Measurements from ENCODE around the gene PCBP3.

PCBP3 gene

DNA sequence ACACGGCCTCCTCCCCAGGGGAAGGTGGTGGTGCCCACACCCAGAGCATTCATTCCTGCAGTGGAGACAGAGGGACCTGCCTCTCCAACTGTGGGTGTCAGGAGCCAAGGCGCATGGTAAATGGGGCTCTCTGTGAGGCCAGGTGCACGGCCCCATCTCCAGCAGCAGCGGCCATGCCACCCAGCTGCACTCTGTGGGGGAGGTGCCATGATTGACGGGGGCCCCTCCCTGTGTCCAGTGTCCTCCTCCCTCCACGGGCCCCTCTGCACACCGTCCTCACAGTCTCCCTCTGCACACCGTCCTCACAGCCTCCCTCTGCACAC, 254.5 kb downstream of the PCBP3 start:
- no peak for DNase-seq

DNA sequence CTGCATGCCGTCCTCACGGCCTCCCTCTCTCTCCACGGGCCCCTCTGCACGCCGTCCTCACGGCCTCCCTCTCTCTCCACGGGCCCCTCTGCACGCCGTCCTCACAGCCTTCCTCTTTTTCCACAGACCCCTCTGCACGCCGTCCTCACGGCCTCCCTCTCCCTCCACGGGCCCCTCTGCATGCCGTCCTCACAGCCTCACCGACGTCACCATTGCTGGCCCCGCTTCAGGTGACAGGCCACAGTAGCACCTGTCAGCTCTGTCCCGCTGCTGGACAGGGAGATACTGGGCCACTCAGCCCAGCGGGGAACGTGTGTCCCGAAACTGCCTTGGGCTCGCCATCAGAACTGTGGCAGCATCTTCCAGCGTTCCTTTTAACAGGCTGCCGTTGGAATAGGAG, 255.3 kb downstream of the PCBP3 start:
- DNase-seq, result no peak

DNA sequence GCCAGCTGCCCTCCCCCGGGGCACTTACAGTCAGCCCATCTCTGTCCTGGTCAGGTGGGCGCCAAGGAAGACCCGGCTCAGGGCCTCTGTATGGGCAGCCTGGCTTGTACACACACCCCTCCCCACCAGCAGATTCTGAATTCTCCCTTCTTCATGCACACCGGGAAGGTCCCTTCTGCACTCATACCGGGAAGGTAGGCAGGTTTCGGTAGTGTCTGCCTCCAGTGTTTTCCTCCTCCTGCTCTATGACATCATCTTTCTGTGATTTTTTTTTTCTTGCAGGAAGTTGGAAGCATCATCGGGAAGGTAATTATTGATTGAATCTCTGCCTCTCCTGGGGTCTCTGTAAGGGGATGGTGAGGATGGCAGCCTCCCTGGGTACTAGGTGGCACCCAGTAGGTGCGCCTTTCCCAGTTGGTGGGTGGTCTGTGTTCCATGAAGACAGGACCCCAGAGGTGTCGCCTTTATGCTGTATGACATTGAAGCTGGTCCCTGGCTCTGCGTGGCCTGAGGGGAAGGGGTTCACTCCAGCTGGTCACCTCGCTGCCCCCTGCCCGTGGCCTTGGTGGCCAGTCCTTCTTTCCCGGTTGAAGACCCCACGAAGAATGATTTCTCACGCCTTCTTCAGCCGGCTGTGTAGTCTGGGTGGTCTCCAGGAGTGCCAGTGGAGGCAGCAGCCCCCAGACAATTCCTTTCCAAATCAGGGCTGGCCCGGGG, 255.9 kb downstream of the PCBP3 start:
- no peak for DNase-seq

DNA sequence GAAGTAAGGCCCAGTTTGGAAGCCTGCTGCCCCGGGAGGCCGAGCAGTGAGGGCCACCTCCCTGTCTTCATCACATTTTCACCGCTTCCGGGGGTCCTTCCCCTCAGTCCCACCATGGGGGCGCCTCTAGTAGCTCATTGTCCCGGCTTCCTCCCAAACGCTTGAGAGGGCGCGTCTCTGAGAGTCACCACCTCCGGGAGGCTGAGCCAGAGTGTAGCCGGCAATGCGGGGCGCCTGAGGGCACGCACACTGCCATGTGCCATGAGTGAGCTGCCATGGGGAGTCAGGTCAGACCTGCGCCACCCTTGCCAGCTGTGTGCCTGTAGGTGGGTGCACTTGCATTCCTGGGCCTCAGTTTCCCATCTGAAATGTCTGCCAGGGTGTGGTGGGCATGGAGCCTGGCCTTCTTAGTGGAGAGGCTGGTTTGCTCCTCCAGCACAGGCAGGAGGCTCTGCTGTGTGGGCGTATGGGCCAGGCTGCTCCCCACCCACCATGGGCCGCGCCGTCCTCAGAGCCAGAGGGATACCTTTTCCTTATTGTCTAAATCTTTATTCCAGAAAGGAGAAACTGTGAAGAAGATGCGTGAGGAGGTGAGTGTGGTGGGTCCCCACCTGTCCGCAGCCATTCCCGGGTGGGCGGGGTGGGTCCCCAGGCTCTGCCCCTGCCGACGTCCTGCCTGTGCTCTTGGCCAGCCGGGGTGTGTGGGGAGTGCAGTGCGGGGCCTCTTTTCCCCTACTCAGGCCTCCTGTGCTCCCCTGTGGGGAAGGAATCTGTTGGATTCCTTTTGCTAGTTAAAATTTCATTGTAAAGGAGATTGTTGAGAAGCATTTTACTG, 256.7 kb downstream of the PCBP3 start:
- DNase-seq, result no peak

DNA sequence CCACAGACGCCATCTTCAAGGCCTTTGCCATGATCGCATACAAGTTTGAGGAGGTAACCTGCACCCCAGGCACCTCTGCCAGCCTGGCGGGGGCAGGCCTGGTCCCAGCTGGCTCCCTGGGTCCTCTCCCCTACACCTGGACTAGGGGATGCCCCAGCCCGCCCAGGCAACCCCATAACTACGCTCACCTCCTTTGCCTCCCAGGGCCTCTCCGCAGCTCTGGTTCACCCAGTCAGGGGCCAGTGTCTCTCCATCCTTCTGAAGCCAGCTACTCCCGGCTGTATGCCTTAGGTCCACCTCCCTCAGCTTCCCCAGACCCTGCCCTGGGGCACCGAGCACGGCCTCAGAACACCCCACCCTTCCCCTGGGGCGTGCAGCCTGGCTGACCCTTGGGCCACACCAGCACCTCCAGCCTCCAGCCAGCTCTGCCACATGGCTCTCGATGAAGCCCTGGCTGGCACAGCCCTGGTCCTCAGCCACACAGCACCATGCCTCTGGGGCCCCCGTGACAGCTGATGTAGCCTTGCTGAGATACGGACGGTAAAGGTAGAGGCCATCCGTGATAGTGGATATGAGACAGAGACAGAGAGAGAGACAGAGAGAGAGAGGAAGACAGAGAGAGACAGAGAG, 257.7 kb downstream of the PCBP3 start:
- DNase-seq, result no peak

DNA sequence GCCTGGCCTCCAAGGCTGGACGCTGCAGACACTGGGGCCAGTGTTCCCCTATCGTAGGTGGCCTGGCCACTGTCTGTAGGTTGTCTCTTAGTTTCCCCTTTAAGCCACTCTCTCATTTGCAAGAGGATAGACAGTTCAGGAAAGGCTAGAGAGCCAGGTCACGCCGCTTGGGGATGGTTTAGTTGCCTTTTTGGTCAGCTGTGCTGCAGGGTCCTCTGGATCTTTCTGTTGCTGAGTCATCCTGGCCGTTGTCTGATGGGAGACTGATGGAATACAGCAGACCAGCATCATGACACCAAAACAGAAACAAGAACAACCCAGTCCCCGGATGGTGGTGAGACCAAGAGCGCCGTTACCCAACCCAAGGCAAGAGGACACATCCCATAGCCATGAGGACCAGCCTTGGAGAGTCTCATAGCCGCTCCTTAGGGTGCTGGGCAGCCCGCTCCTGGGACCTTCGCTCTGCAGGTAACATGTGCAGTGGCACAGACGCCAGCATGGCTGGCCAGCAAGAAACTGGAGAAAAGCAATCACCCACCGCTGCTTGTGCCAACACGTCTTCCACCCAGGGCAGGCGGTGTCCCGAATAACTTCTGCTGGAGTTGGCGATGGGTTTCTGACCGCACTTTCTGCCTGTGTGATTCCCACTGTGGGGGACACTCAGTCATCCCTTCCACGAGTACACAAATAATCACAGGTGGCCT, 258.9 kb downstream of the PCBP3 start:
- no peak for DNase-seq

DNA sequence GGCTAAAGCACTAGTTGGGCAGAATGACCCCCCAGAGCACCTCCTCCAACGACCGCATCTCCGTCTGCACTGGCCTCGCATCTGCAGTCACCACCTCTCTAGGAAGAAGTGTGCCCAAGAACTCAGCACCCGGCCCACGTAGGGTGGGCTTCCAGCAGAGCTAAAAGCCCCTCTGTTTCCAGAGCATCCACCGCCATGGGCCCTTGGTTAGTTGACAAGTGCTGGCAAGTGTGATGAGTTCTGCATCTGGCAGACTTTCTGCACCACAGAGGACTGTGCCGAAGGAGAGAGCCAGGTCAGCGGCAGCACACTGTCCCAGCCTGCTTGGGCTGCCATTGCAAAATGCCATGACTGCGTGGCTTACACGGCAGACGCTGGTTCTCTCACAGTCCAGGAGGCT, 261.7 kb downstream of the PCBP3 start:
- DNase-seq, result no peak

DNA sequence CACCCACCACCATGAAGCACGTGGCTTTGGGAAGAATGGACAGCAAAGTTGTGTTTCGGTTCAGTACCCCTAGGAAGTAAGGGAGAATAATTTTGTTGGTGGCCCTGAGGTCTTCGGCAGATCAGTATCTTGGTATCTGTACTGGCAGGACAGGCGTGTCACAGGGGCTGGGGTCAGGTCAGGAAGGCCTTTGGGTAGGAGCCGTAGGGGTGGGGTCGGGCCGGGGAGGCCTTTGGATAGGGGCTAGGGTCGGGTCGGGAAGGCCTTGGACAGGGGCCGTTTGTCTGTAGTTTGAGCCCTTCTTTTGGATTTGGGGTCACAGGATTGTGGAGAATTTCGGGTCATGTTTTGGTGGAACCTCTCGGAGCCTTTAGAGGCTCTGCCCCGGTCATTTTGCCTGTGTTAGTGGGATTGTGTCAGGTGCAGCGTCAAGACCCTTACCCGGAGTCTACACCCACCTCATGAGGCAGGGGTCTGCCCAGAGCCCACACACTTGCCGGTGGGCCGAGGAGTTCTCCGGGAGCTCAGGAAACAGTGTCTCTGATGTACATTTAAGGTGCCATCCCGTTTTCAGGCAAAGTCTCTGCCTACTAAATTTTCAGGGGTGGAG, 262.8 kb downstream of the PCBP3 start:
- DNase-seq, result no peak

DNA sequence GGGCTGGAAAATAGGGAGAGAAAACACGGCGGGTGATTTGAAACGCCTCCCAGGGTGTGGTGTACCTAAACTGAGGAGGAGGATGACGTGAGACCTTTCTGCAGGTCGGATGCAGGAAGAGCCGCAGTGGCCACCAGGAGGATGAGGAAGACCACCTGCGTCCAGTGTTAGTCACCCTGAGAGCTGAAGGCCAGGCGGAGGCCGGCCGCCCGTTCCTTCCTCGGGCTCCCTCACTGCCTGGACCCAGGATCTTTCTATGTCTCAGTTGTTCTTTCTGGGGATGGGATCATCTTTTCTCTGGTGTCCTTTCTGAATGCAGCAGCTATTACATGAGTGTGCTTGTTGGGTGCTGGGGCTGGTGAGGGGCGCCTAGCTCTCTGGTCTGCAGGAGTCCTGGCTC, 263.3 kb downstream of the PCBP3 start:
- DNase-seq, result no peak

DNA sequence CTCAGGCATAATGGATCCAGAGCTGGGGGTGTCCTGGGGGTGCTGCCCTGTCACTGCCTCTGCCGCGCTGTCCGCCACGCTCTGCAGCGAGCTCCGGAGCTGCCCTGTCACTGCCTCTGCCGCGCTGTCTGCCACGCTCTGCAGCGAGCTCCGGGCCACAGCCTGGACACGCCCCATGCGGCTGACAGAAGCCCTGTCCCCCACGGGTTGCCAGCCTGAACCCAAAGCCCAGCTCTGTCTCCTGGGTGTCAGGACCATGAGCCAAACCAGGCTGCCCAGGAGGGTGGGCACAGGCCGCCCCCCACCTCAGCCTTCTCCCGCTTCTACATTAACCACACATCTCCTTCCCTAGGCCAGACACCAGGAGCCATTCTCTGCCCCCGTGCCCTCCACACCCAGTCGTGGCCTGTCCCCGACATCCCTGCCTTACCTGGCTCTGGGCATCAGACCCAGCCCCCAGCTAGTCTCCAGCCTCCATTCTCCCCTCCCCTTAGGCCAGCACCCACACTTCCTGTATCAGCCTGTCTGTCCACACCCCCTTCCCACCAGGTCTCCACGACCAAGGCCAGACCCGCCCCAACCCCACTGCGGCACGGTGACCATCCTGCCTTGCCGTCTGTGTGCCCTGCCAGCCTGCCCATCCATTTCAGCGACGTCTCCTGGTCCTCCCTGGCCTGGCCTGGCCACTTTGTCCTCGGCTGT, 265.2 kb downstream of the PCBP3 start:
- DNase-seq, result no peak

DNA sequence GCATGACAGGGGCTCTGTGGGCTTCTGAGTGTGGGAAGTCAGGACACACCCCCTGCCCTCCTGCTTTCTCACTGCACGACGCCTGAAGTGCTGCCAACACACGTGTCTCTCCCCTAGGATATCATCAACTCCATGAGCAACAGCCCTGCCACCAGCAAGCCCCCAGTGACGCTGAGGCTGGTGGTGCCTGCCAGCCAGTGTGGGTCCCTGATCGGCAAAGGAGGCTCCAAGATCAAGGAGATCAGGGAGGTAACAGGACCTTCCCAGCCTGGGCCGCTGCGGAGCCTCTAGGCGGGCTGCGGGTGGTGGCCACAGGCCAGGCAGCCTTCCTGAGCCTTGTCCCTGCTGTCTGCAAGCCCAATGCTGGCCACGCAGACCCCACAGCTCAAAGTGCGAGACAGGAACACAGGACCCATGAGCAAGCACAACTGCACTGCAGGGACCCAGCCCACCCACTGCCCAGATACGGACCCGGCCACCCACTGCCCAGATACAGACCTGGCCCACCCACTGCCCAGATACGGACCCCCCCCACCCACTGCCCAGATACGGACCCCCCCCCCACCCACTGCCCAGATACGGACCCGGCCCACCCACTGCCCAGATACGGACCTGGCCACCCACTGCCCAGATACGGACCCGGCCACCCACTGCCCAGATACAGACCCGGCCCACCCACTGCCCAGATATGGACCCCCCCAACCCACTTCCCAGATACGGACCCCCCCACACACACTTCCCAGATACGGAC, 265.9 kb downstream of the PCBP3 start:
- DNase-seq, result no peak

DNA sequence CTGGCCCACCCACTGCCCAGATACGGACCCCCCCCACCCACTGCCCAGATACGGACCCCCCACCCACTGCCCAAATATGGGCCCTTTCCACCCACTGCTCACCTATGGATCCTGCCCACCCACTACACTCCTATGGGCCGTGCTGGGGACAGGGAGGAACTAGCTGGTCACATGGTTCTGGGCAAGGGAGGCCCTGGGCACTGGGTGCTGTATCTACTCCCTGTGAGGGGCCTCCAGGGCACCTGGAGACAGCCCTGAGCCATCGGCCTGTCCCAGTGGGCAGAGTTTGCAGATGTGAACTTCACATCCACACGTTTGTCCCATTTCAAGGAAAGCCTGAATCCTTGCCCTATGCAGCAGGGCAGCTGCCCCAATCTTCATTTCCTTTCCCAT, 266.6 kb downstream of the PCBP3 start:
- no peak for DNase-seq

DNA sequence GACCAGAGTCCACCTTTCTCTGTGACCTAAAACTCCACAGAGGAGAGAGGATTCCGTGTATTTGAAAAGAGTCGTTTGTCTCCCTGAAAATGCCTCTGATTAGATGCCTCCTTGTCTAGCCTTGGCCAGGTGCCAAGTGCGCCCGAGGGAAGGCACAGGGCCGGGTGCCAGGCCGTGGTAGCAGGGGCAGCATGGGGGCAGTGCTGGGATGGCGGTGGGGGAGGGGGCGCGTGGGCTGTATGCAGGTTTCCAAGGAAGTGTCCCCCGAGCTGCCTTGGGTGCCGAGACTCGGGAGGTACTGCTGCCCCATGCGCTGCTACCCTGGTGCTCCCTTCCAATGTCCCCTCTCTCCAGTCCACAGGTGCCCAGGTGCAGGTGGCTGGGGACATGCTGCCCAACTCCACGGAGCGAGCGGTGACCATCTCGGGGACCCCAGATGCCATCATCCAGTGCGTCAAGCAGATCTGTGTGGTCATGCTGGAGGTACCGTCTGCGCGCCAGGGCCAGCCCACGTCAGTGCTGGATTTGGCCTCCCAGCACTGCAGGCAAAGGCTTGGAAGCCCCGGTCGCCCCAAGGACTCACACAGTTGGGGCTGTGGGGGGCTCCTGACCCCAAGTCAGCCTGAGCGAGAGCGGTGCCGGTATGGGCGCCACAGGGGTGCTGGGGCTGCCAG, 267.2 kb downstream of the PCBP3 start:
- no peak for DNase-seq

DNA sequence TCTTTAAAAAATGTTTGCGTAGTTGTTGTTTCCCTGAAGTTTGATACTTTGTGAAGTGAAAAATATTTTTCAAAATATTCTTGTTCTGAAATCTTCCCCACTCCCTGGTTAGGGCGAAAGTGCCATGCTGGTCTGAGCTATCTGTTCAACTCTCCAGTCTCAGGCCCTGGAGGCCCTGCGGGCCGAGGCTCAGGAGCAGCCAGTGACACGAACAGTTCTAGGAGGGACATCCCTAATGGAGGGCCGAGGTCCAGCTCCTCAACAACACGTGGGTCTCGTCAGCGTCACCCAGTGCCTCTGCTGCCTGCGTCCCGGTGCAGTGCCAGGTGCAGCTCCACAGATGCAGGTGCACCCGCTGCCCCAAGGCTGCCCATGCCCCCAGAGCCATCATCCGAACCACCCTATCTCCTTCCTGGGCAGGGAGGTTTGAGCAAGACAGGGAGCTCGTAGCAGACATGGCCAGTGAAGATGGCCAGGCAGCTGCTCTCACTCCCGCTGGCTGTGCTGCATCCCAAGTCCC, 268.3 kb downstream of the PCBP3 start:
- DNase-seq, result no peak

DNA sequence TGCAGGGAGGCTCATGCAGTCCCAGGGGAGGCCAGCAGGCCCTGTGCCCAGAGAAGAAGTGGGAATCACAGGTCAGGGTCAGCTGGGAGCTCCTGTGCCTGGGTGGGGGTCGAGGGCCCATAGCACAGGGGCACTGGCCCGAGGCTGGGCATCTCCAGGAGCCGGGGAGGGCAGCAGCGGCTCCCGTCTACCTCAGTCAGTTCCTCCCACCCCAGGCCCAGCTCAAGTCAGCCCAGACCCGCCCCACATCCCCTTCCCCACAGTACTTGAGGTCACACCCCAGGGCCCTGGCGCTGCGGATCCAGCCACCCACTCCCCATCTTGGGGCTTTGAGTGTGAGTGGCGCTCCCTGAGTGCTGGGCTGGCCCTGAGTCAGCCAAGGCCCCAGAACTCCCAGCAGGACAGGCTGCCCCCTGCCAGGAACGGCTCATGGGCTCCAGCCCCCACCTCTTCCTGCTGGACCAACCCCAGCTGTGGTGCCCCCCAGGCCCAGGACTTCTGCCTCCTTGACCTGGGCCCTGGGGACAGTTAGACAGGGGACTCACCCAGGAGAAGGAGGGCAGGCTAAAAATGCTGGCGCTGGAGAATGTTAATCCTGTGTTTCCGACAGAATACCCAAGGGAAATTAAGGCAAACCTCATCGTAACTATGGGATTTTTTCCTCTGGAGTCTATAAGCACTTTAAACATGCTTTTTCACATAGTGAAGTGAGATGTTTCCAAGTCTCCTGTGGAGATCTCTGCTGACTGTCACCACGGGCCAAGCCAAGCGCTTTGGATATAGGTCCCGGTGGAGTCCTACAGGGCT, 269.3 kb downstream of the PCBP3 start:
- DNase-seq, result no peak

DNA sequence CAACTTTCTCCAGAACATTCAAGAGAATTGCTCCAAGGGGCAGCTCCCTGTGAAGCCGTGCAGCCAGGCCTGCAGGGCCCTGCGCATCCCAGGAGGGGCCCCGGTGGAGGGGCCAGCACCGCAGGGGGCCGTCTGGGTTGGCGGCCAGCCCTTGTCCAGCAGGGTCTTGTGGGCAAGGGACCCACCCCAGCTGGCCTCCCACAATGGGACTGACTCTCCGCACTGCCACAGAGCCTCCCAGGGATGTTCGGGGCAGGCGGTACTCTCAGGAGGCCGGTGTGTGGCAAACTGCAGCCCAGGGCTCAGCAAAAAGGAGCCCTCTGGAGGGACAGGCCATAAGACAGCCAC, 269.9 kb downstream of the PCBP3 start:
- DNase-seq, result no peak

DNA sequence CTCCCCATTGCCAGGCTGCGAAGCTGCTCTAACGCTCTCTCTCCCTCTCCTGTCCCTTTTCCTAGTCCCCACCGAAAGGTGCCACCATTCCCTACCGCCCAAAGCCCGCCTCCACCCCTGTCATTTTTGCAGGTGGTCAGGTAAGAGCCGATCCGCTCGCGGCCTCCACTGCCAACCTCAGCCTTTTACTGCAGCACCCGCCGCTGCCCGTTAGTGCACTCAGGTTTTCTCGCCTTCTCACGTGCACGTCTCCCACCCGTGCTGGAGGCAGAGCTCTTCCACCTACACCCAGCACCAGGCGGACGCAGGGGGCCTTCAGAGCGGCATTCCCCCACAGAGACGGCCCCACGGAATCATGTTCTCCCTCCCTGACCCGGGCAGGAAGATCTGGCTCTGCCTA, 270.4 kb downstream of the PCBP3 start:
- no peak for DNase-seq

DNA sequence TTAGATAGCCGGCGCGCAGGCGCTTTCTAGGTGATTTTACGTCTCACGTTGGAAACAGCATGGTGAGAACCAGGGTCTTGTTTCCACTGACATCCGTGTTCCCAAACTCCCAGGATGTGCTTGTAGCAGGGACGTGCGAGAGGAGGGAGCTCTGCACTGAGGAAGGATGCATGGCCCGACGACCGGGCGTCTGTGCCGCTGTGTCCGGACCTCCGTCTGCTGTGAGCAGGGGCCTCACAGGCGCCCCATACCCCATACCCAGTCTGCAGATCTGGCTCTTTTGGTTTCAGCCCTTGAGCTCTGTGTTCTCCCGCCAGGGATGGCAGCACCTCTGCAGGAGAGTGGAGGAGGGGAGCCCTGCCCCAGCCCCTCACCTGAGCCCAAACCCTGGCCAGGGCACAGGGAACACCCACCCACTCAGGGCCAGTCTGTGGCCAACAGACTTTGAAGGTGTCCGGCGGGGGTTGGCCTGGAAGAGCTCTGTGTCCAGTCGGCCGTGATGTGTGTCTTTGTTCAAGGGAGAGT, 270.9 kb downstream of the PCBP3 start:
- no peak for DNase-seq

DNA sequence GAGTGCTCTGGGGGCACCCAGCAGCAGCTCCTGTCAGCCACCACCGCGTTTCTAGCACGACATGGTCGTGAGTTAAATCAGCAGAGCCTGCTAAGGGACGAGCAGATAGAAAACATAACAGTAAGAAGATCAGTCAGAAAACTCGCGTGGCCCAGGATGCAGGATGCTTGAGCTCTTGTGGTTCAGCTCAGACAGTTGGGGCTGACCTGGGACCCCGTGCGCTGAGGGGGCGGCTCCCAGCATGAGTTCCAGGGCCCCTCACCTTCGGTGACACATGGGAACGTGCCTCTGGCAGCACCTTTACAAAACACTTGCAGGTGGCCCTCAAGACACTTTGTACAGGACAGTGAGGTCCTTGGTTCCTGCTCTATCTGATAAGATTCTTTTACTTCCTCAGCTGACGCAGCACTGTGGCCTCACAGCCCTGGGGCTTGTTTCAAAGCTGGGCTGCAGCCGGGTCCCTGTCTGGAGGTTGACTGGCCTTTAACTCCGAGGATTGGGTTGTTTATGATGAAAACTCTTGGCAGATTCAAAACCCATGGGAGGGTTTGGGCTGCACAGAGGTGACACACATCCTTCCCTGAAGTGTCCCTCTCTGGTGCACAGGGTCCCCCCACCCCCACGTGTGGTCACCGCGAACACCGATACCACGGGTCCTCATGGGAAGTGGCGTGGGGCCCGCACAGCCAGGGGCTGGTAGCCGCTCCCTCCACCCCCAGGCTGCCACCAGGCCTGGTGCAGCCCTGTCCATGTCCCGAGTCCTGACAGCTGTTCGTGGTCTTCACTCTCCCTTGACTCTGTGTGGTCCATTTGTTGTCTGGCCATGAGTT, 272.7 kb downstream of the PCBP3 start:
- DNase-seq, result no peak
